Germinal center (tissue), 1 donor: ENCODE data around the gene ERMARD.

ENCODE experiments used
- DNase-seq: peaks from one replicate; pipeline ENCODE4 v3.0.0; 2012; ENCODE audit warnings: mixed read lengths, low spot score

The ERMARD gene

DNA sequence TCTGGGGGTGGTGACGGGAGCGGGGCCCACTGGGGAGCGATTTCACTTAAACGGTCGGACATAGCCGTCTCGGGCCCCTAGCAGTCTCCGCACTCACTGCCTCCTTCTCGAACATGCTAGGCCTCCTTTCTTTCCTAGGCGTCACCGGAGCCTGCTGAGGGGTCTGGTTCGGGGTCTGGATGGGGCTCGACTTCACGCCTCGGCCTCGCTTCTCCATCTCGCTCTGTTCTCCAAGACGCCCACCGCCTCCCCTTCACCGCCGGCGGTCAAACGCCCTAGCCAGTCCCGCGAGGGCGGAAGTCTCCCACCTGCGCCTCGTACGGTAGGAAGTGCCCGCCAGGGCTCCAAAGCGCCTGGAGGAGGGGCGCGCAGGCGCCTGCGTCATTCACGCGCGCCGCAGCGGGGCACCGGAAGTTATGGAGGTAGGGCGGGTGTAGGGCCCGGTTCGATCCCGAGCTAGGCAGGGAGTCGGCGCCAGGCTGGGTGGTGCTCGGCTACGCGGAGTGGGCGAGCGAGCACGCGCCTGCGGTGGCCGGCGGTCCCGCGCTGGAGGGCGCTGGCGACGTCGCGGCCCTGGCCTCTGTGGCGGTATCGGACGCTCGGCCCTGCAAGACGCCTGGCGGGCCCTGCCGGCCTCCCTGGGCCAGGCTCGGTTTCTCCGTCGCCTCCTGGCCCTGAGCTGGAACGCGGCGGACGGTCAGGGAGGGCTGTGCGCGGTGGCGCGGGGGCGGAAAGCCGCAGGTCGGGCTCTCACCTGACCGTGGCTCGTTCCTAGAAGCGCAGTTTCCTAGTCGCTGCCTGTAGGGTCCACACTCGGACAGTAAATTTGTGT lies at the start of gene ERMARD, which contains the start of gene DYNLT2:
Gene ERMARD (plus strand): TSS at position 381 of the 832 bp plus-strand sequence. CDS start 36 bp downstream, at position 417.
Gene DYNLT2 (minus strand): TSS at position 331 of the 832 bp plus-strand sequence. CDS start 114 bp downstream, at position 217.
- DNase-seq = peak; percentile 93

- DNase-seq = peak; percentile 93
Observed at GRCh38 chr6:169701954-169702839, 49.2 kb upstream of the ERMARD start, which contains the start of the genes C6orf120 and WDR27. C6orf120 (plus strand) TSS chr6:169702126; CDS start chr6:169702460, 334 bp downstream. WDR27 (minus strand) TSS chr6:169702029; CDS start chr6:169689005, 13,024 bp downstream.

DNA sequence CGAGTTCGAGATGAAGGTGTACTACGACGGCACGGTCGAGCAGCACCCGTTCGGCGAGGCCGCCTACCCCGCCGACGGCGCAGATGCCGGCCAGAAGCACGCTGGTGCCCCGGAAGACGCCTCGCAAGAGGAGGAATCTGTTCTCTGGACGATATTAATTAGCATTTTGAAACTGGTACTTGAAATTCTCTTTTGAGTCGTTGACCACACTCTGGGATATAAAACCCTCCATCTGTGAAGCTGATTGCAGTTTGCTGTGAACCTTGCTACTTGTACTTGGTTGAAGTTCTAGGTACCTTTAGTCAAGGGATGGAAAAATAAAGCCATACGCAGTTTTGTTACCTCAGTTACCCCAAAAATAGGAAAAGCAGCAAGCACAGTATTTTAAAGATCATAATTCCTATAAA lies 48.6 kb upstream of the ERMARD start:
- DNase-seq = peak; percentile 39

- no peak for DNase-seq
Observed at GRCh38 chr6:169707772-169708171, 43.6 kb upstream of the ERMARD start.

DNA sequence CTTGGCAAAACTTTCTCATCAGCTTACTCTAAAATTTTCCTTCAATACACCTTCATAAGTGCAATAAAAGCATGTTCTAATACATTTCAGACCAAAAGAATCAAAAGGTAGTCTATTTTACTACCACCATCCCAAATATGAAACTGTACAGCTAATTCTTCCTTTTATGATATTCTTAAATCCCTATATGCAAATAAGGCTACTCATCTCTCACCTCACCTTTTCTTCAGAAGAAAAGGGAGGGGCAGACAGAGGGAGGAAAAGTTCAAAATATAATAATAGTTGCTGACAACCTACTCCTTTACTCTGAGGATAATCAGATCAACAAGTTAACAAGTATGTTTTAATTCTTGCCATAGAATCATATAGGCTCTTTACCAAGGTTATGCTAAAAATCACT lies 42.1 kb upstream of the ERMARD start:
- DNase-seq = no peak

GRCh38 chr6:169710009-169710408 lies 41.4 kb upstream of the ERMARD start:
- no peak for DNase-seq

DNA sequence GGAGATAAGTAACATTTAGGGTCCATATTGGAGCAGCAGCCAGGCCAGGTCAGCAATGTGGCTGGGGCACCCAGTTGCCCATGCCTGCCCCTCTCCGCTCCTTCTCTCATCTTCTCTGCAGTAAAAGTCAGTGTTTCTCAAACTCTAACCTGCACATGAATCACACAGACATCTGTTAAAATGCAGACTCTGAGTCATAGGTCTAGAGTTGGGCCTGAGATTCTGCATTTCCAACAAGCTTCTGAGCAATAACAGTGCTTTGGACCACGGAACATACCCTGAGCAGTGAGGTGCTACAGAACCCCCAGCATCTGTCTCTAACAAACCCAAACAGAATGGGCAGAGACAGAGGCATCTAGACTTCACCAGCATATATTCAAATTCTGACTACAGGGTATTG lies 37.2 kb upstream of the ERMARD start:
- no peak for DNase-seq

DNA sequence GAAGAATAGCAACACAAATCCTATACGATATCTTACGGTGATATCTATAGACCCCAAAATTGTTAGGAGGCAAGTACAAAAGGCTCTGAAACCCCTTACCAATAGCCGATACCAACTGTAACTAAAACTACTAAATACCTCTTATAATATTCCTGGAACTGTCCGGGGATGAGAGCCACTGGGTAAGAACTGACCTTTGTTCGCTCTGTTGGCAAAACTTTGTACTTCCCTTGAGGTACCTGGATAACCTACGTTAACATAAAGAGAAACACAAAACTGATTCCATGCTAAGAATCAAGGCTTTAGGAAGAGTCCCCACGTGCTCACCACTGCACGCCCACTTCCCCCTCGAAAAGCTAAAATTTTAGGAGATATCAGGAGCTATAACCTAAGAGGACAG lies 36.8 kb upstream of the ERMARD start:
- no peak for DNase-seq

- DNase-seq = no peak
Observed at GRCh38 chr6:169719117-169719516, 32.3 kb upstream of the ERMARD start.

- no peak for DNase-seq
Observed at GRCh38 chr6:169720207-169720855, 31.1 kb upstream of the ERMARD start.

GRCh38 chr6:169722362-169723199 lies 28.8 kb upstream of the ERMARD start:
- DNase-seq = peak; percentile 33

- peak; percentile 77 for DNase-seq
Observed at GRCh38 chr6:169723200-169723909, 28.1 kb upstream of the ERMARD start.

- DNase-seq = peak; percentile 80
Observed at GRCh38 chr6:169723991-169724493, 27.4 kb upstream of the ERMARD start.

DNA sequence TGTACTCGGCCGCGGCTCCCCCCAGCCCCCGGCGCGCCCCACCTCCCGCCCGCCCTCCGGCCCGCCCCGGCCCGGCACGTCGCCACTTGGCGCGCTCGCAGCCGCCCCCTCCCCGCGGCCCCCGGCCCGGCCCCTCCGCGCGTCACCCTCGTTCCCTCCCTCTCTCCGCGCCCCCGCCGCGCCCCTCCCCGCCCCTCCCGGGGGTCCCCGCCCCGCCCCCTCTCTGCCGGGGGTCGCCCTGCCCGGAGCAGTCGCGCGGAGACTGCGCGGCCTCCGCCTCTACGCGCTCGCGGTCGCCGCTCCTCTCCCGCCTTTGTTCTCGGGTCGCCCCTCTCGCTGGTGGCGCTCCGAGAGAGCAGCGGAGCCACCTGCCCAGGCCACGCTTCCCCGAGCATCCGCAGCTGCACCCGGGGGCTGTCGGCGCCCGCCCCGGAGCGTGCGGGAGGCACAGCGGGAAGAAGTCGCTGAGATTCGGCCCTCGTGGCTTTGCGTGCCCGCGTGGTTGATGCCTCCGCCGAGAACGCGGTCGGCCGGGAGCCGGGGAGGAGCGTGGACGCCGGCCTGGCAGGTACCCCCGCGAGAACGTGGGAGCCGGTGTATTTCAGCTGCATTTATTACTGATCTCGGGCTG lies 26.8 kb upstream of the ERMARD start, which contains the start of gene PHF10:
Gene PHF10 (minus strand): TSS at position 7 of the 631 bp plus-strand sequence. CDS start 569 bp downstream, outside the sequence.
- peak; percentile 79 for DNase-seq

GRCh38 chr6:169725125-169726048 lies 26.0 kb upstream of the ERMARD start:
- peak; percentile 6 for DNase-seq

DNA sequence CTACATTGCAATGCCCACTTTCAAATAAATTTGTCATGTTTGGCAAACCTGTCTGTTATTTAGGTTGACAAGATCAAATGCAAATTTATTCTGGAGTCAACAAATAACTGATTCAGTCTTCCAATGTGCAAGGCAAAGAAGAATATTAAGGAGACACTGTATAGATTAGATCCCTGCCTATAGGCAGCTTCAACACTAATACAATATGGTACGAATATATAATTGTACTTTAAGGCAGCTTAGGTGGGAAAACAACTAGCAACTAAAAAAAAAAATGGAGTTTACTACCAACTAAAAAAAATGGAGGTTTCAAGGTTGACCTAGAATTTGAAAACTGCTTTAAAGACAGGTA lies 25.4 kb upstream of the ERMARD start:
- no peak for DNase-seq

GRCh38 chr6:169726963-169727362 lies 24.5 kb upstream of the ERMARD start:
- DNase-seq = no peak

- no peak for DNase-seq
Observed at GRCh38 chr6:169729961-169730360, 21.5 kb upstream of the ERMARD start.
